NCI-H82 treated with DMSO at 0.1 percent for 48 hours (cell line): Measurements from ENCODE around the gene OR8B8.
A peak's percentile ranks its signal among the peaks of the same experiment; 100 is the strongest.
"Not testable (repeated sequence)": the region's sequence is repeated elsewhere in the genome, so short reads cannot be mapped to it uniquely, and the experiment has no call there.

ENCODE experiments used
- DNase-seq: peaks from one replicate; lab custom pipeline; 2025; ENCODE audit not compliant: unreplicated experiment; lab: John Stamatoyannopoulos, UW

The OR8B8 gene, protein sequence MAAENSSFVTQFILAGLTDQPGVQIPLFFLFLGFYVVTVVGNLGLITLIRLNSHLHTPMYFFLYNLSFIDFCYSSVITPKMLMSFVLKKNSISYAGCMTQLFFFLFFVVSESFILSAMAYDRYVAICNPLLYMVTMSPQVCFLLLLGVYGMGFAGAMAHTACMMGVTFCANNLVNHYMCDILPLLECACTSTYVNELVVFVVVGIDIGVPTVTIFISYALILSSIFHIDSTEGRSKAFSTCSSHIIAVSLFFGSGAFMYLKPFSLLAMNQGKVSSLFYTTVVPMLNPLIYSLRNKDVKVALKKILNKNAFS

DNA sequence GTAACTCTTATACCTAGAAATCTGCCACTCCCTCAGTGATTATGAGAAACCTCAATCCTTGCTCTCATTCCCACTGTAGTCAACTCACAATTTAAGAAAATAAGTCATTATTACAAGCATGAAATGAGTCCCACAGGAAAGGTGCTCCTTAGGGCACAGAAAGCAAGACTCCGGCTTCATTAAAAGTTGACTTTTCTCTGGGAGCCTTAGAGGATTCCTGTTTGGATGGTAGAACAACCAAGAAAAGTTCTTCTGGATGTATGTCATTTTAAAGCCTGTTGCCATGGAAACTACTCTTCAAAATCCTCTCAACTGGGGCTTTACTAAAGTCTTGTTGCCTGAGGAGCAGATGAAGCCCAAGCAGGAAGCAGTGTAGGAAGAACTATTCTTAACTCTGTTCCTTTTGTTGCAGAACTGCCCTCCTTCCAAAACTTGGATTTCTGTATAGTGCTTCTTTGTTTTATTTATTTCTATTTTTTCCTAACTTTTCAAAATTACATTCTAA, at the start of gene OR8B8:
Gene OR8B8 (minus strand): TSS at position 51 of the 505 bp plus-strand sequence. CDS start 4,611 bp downstream, outside the sequence.
- no peak for DNase-seq

DNA sequence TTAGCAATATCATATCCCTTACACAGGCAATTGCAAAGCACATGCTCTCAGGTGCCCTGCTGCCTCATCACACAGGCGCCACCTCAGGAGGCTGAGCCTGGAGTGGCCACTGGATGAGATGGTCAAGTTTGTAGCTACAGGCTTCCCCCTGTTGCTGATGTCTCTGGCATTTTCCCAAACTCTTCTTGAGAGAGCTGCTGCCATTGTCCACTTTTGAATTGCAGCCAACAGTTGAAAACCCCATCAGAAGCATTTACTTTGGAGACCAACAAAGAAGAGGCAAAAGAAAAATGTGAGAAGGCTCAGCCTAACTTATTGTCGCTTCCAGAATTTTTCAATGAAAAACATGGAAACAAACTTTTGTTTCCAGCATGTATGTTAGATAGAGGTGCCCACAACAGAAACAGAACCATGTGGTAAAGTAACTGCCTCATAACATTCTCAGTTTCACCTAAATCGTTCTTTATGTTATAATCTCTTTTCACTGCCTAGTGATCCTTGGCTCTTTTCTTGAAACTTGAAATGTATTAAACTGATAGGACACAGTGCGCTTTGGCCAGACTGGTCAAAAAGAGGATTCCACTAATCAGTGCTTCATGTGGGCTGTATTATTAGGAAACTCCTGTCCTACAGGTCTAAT, 47.6 kb upstream of the OR8B8 start:
- DNase-seq, result no peak

DNA sequence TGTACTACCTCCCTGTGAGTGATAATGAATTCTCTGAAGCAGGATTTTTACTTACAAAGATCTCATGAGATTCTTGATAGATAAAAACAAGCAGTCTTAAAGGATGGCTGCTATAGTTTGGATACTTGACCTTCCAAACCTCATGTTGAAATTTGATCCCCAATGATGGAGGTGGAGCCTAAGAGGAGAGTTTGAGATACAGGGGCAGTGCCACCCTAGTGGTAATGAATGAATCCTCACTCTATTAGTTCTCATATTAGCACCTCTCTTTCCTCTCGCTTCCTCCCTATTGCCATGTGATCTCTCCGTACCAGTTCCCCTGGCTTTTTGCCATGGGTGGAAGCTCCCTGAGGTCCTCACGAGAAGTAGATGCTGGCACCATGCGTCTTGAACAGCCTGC, 37.9 kb upstream of the OR8B8 start:
- DNase-seq, result no peak

DNA sequence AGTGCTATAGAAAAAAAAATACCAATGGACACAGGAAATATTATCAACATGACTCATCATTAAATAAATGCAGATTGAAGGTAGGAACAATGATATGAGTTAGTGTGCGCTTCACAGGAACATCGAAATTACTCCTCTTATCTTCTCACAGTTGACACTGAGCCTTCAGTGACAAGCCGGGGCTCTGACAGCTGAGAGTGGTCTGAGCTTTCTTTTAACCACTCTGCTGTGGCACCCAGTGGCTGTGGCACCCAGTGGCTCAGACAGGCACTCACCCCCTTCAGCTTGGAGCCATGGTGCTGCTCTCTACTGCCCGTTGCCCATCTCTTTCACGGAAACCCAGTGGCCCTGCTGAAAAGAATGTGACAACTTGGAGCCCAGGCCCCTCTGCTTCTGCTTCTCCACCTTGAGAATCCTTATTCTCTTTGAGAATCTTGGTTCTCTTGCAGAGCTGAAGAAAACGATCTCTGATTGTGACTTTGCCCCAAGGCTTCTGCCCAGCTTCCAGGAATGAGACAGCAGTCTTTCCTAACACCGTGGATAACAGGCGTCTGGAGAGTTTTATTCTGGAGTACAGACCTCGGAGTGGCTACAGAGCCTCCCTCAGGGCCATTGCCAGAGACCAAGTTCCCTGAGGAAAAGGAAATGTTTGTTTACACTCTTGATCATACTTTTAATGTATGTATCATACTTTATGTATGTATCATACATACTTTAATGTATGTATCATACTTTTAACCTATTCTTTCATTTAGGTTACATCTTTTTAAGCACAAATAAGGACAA, 37.1 kb upstream of the OR8B8 start:
- no peak for DNase-seq

DNA sequence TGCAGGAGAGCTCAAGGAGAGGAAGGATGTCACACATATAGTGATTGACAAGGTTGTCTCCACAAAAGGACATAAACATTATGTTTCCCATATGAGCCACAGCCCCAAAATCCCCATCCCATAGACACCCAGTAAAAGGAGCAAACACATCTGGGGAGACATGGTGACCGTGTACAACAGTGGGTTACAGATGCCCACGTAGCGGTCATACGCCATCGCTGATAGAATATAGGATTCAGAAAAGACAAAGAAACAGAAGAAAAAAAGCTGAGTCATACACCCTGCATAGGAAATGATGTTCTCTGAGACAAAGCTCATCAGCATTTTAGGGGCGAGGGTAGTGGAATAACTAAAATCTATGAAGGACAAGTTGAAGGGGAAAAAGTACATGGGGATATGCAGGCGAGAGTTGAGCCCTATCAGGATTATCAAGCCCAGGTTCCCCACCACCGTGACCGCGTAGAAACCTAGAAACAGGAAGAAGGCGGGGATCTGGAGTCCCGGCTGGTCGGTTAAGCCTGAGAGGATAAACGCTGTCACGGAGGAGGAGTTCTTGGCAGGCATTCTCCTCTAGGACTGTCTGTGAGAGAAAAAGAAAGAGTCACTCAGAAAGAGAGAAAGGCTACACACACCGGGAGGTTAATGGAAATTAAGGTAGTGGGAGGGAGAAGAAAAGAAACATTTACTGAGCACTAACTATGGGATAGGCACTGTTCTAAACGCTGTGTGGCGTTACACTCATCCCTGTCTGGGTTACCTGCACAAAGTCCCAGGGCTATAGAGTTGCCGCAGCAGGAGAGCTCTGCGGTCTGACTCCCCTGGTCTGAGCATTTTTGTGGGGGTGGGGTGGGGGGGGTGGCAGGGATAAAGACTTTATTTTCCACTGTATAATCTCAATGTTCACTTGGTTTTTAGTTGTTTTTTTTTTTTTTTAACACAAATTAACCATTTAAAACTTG, 36.1 kb upstream of the OR8B8 start:
- peak; percentile 1 for DNase-seq

DNA sequence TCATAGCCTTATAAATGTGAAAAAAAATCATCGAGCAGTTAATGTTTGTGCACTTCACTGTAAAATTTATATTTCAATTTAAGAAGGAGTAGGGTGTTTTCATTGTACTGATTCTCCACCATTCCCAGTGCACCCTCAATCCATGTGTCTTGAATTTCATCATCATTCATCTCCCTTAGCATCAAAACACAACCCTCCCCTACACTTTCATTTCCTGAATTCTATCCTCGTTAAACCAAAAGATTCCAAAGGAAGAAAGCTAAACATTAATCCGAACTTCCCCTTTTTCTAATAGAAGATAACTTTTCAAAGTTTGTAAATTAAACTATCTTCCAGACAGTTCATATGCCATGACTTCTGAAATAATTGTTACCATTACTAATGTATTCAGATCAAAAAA, 34.1 kb upstream of the OR8B8 start:
- no peak for DNase-seq

DNA sequence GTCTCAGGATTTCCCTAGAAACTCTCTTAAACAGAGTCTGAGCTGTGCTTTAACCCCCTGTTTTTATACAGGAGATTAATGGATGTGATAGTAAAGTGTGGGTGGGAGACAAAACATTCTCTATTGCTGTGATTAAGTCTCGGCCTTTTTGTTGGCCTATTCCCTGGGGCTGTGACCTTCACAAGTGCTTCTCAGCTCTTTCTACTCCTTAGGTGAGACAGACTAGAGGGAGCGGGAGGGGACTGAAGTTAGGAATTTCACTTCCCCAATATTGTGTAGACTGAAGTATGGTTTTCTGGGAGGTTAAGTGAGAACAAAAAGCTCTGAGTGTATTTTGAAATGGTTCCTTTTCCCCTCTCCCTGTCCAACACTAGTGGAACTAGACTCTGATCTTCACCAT, 29.8 kb upstream of the OR8B8 start:
- no peak for DNase-seq

DNA sequence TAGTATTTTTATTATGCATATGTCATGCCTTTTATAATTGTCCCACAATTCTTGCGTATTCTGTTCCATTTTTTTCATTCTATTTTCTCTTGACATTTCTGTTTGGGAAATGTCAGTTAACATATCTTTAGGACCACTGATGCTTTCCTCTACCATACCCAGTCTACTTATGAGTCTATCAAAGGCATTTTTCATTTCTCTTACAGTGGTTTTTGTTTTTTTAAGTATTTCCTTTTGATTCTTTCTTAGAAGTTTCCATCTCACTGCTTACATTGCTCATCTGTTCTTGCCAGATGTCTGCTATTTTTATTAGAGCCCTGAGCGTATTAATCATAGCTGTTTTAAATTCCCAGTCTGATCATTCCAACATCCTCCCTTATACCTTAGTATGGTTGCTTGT, 29.3 kb upstream of the OR8B8 start:
- DNase-seq, result no peak

DNA sequence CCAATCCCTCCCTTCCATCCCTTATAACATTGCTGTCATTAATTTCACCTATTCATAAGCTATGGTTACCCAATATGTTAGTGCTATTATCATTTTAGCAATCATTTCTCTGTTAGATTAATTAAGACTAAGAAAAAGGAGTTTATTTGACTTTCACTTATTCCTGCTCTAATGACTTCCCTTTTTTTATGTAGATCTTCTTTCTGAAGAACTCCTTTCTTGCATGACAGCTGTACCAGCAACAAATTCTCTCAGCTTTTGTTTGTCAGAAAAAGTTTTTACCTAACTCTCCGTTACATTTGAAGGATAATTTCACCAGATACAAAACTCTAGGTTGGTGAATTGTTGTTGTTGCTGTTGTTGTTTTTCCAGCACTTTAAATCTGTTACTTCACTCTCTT, 28.6 kb upstream of the OR8B8 start:
- DNase-seq, result no peak

DNA sequence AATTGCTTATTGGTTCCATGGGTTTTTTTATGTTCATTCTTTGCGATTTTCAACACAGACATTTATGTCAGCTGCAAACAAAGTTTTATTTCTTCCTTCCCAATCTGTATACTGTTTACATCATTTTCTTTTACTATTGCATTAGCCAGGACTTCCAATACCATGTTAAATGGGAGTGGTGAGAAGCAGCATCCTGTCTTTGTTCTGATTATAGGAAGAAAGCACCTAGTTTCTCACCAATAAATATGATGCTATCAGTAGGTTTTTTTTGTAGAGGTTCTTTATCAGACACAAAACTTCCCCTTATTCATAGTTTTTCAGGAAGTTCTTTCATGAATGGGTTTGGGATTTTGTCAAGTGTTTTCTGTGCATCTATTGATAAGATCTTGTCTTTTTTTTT, 28.0 kb upstream of the OR8B8 start:
- DNase-seq, result no peak

DNA sequence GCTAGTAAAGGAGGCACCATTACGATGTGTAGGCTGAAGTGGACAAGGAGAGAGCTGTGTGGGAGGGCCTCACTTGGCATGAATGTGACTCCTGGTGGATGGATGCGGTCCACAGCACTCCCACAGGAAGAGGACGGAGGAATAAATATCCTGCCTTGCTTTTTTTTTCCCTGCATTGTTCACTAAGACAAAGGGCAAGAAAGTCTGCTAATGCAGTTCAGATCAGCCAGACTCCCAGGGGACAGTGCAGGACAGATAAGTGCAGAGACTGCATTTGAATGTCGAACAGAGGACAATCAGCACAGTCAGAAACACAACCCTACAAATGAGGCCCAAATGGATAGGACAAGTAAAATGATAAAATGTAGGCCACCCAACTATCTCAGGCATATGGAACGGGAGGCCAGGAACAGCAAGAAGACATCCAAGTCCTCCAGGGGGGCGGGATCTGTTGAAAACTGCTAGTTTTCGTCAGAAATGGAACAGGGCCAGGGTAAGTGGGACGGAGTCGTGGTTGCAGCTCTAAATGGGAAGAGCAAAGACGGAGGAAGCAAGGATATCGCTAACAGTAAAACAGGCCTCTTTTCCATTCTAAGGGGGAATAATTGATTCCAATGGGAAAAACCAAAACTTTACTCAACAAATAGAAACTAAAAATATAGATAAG, 25.2 kb upstream of the OR8B8 start:
- DNase-seq, result no peak

DNA sequence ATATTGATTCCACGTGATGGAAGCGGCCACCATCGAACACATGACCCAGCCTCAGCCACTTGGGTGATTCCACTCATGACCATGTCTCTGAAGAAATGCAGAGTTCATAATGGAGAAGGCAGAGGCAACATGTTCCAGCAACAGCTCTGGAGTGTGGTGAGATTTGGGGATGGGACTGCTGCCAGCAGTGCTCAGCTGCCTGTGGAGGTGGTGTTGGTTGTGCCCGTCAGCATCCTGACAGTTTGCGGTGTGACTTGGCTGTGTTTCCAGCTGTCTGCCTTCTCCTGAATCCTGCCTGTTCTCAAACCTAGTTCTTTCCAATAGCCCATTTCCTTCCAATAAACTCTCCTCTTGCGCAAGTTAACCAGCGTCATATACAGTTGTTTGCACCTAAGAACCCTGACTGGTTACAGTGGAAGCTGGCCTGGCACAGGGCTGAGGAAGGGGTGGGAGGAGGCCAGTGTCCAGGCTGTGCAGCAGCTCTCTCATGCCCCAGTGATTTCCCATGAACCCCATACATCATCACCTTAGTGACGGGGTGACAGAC, 22.0 kb upstream of the OR8B8 start:
- no peak for DNase-seq

DNA sequence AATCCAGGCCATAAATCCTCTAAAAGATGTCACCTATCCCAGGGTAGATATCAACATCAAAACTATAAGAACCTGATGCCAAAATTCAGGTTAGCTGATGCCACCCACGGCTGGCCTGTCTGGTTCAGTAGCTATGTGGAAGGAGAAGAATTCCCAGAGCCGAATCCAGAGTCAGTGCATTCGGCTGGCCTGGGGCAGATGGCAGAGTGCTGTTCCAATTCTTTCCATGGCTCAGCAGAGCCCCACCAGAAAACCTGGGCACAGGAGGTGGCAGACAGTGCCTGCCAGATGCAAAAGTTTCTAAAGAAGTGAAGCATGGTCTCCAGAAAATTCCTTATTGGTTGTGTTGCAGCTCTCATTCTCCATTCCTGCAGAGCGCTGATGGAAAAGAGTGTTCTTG, 19.9 kb upstream of the OR8B8 start:
- no peak for DNase-seq

DNA sequence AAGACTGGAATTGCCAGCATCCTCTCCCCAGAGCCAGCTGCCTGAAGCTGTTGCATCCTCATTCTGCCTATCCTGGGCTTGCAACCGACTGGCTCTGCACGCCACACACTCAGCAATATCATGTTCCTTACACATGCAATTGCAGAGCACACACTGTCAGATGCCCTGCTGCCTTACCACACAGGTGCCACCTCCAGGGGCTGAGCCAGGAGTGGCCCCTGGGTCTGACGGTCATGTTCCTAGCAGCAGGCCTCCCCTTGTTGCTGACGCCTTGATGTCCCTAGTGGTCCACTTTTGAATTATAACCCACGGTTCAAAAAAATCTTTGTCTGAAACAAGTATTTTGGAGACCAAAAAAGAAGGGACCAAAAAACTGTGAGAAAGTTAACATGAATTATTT, 18.5 kb upstream of the OR8B8 start:
- DNase-seq, result no peak

DNA sequence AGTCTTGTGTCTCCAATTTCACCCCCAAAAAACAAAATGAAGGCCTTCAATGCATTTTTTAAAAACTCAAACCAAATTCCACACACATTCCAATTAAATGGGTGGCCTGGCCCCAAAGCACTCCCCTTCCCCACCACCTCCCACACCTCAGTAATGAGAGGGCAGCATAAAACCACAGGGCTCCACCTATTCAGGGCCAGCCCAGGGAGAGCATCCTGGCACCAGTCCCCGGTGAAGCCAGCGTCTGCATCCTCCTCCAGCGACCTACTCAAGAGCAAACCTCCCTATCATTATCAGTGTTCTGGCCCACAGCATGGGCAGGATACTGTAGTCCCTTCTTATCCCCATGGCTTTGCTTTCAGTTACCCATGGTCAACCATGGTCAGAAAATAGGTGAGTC, 17.8 kb upstream of the OR8B8 start:
- DNase-seq, result no peak

DNA sequence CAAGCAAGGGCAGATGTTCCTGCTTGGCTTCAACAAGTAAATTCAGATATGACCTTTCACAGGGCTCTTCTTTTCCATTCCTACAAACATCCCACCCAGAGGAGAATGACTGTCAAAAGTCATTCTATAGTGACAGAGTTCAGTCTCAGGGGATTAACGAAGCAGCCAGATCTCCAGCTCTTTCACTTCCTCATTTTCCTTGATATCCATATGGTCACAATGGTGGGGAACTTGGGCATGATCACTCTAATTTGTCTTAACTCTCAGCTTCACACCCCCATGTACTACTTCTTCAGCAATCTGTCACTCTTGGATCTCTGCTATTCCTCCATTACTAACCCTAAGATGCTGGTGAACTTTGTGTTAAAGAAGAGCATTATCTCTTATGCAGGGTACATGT, 15.0 kb upstream of the OR8B8 start:
- no peak for DNase-seq

DNA sequence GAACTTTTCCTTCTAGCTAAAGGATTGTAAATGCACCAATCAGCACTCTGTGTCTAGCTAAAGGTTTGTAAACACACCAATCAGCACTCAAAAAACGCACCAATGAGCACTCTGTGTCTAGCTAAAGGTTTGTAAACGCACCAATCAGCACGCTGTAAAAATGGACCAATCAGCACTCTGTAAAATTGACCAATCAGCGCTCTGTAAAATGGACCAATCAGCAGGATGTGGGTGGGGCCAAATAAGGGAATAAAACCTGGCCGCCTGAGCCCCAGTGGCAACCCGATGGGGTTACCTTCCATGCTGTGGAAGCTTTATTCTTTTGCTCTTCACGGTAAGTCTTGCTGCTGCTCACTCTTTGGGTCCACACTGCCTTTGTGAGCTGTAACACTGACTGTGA, 13.9 kb upstream of the OR8B8 start:
- not testable (repeated sequence) for DNase-seq

DNA sequence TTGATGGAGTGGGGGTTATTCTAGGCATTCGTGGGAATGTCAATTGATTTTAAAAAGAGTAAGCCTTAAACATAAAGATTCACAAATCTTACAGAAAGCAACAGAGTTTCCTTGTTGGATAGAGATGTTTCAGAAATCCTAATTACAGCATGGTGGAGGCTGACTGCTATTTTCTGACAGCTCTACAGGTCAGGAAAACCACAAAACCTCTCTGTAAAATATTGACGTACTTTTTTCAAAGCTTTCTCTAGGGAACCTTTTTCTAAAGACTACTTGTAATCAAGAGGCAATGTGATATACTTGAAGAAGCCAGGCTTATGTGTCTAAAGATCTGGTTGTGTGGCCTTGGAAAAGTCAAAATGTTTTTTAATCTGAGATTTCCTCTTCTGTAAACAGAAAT, 9.1 kb upstream of the OR8B8 start:
- no peak for DNase-seq

DNA sequence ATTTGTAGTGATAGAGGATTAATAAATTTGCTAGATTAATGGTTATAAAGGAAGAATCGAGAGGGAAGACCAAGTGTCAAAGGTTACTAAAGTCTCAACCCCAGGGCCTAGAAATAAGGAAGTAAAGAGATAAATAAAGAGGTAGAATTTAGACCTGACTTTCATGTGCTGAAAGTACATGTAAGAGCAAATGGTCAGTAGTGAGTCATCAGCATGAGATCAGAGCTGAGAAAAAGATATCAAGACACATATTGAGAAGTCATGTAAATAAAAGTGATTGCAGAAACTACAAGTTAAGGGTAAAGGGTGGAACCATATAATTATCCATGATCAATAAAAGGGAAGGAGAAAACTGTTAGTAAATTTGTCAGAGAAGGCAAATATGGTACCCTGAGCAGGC, 1.4 kb upstream of the OR8B8 start:
- no peak for DNase-seq

DNA sequence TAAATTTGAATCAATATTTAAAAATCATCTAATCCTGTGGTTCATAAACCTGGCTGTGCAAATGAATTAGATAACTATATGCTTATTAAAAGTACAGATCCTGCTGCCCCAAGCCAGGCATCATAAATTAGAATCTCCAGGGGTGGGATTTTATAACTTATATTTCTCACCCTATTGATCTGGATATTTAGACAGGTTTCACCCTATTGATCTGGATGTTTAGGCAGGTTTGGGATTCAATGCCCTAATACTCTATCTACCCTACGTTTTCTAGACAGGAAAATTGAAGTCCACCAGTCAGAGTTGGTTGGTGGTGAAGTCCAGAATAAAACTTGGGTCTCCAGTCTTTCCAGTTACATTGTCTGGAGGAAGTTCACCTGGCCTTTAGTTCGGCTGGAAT, 2.6 kb downstream of the OR8B8 start:
- no peak for DNase-seq
